AG09319 (cell line): ENCODE data around the gene CD4.

ENCODE experiments used
- DNase-seq: peaks from one replicate; pipeline ENCODE4 v3.0.0-alpha.2; 2010; ENCODE audit warnings: low read depth; ENCODE audit errors: extremely low read depth
- CTCF ChIP-seq: IDR thresholded peaks from 2 replicates; pipeline ENCODE4 v1.5.1; 2011; ENCODE audit warnings: low read depth, mild to moderate bottlenecking, inconsistent platforms, low read length, moderate library complexity

Gene CD4

GRCh38 chr12:6839482-6840201 lies 50.3 kb downstream of the CD4 start:
- no peak for DNase-seq
- no peak for TF ChIP-seq CTCF

- no peak for TF ChIP-seq CTCF
- DNase-seq, result no peak
Observed at GRCh38 chr12:6840330-6840729, 51.0 kb downstream of the CD4 start.

GRCh38 chr12:6840761-6841515 lies 51.6 kb downstream of the CD4 start, which contains the start of gene GNB3:
Gene GNB3, plus strand, starts transcription at chr12:6840925. Its CDS starts 363 bp downstream, at chr12:6841288.
- DNase-seq, result no peak

GRCh38 chr12:6842075-6842474 lies 52.7 kb downstream of the CD4 start:
- DNase-seq, result no peak
- TF ChIP-seq CTCF, result no peak

More at GRCh38 chr12:6840761-6841515, 51.6 kb downstream of the CD4 start, which contains the start of gene GNB3:
- TF ChIP-seq CTCF, result no peak

- TF ChIP-seq CTCF, result no peak
- DNase-seq, result no peak
Observed at GRCh38 chr12:6843118-6843902, 54.0 kb downstream of the CD4 start.

GRCh38 chr12:6845395-6845794 lies 56.1 kb downstream of the CD4 start:
- no peak for DNase-seq
- TF ChIP-seq CTCF, result no peak
